A673 (cell line): ENCODE results near the gene GSKIP. TPM values are rescaled to one million over a fixed set of nuclear protein-coding genes. Genes with fewer than 3 reads are reported as not detected.

Source experiments
- BruUV-seq: library from RNA; stranded (reverse); fragments of 400-500 nt; replicated peaks from 2 replicates; lab custom pipeline; 2021; lab: Mats Ljungman, UMichigan
- CTCF ChIA-PET: fragments of 300-600 bp; sonication (Branson Sonifier 250); formaldehyde crosslinking; loops from one replicate; lab custom pipeline; 2022; ENCODE audit warnings: antibody characterized with exemption; lab: Charles Lee
- POLR2A ChIA-PET: fragments of 300-600 bp; sonication (Branson Sonifier 250); formaldehyde crosslinking; loops from one replicate; lab custom pipeline; 2022; ENCODE audit warnings: antibody characterized with exemption; ENCODE audit not compliant: low non-redundant PET; lab: Charles Lee
- DNase-seq: peaks from one replicate; pipeline ENCODE4 v3.0.0-alpha.2; 2015; ENCODE audit warnings: low spot score
- H3K27ac ChIP-seq: fragments of 200-600 bp; sonication (generic); 2 replicates; pipeline ENCODE4 v1.5.1; 2016; ENCODE audit warnings: mixed run types, low read depth, mild to moderate bottlenecking, mixed read lengths, antibody characterized with exemption, low read length; ENCODE audit not compliant: poor library complexity, severe bottlenecking
- H3K27me3 ChIP-seq: fragments of 200-600 bp; sonication (generic); replicated peaks from 2 replicates; pipeline ENCODE4 v1.6.1; 2017; ENCODE audit warnings: mixed run types, low read depth, mild to moderate bottlenecking, mixed read lengths, antibody characterized with exemption, low read length; ENCODE audit not compliant: insufficient read depth, poor library complexity
- H3K36me3 ChIP-seq: fragments of 200-600 bp; sonication (generic); 2 replicates; pipeline ENCODE4 v1.6.1; 2016; ENCODE audit warnings: mixed run types, mild to moderate bottlenecking, mixed read lengths, antibody characterized with exemption, low read length; ENCODE audit not compliant: insufficient read depth, poor library complexity, severe bottlenecking
- H3K4me1 ChIP-seq: fragments of 200-600 bp; sonication (generic); 2 replicates; pipeline ENCODE4 v1.6.1; 2017; ENCODE audit warnings: mixed run types, mild to moderate bottlenecking, mixed read lengths, antibody characterized with exemption, low read length; ENCODE audit not compliant: insufficient read depth, poor library complexity, severe bottlenecking
- H3K4me3 ChIP-seq: fragments of 200-600 bp; sonication (generic); 2 replicates; pipeline ENCODE4 v1.5.1; 2016; ENCODE audit warnings: low read depth, mixed run types, mild to moderate bottlenecking, mixed read lengths, low read length; ENCODE audit not compliant: poor library complexity, severe bottlenecking
- H3K9me3 ChIP-seq: fragments of 200-600 bp; sonication (generic); 2 replicates; pipeline ENCODE4 v1.6.1; 2016; ENCODE audit warnings: mixed run types, low read depth, mild to moderate bottlenecking, mixed read lengths, antibody characterized with exemption, low read length; ENCODE audit not compliant: poor library complexity, severe bottlenecking
- EZH2 ChIP-seq: fragments of 200-600 bp; sonication (generic); IDR thresholded peaks from 2 replicates; pipeline ENCODE4 v1.6.1; 2017; ENCODE audit warnings: borderline replicate concordance, low read depth, mild to moderate bottlenecking, mixed read lengths, antibody characterized with exemption, low read length; ENCODE audit not compliant: poor library complexity, severe bottlenecking
- intact Hi-C: fragments of 100-400 bp; cut with micrococcal nuclease; formaldehyde crosslinking; loops from one replicate; pipeline ENCODE4 v1.10.0; 2022; ENCODE audit not compliant: unreplicated experiment
- total RNA-seq: library from RNA; stranded (reverse); gene quantifications from 2 replicates; pipeline ENCODE4 v1.2.3, GENCODE V29; 2021
- TF ChIP-seq, protein P1 (sequence below): fragments of 300-800, 200-600 bp; sonication (generic); conservative IDR thresholded peaks from 2 replicates; pipeline ENCODE4 v1.5.1; 2017; ENCODE audit warnings: low read depth, mild to moderate bottlenecking, antibody characterized with exemption, low read length, moderate library complexity, mixed read lengths

The GSKIP gene
- total RNA-seq, 1 experiment from 2014 or later, result 21.3 TPM

DNA sequence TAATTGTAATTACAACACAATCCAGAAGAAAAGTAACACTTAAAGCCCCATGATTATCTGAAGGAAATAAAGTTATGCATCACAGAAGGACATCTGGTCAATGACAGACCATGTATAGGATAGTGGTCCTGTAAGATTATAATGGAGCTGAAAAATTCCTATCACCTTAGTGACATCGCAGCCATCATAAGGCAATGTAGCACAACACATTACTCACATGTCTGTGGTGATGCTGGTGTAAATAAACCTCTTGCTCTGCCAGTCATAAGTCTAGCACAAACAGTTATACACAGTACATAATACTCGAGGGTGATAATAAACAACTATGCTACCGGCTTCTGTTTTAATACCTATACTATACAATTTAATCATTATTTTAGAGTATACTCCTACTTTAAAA is 11.3 kb upstream of the GSKIP start:
- no TSS peak for BruUV-seq

DNA sequence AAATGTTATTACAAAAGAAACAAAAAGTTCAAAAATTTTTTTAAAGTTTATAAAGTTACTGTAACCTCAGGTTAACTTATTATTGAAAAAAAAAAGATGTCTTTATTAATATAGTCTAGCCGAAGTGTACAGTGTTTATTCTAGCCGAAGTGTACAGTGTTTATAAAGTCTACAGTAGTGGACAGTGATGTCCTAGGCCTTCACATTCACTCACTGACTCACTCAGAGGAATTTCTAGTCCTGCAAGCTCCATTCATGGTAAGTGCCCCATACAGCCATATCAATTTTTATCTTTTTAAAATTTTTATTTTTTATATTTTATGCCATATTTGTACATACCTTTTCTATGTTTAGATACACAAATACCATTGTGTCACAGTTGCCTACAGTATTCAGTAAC is 10.6 kb upstream of the GSKIP start:
- H3K4me1 ChIP-seq, result no peaks in the 10 kb centered on the region
- CTCF ChIA-PET, result no interaction called here
- TF ChIP-seq, protein P1, sequence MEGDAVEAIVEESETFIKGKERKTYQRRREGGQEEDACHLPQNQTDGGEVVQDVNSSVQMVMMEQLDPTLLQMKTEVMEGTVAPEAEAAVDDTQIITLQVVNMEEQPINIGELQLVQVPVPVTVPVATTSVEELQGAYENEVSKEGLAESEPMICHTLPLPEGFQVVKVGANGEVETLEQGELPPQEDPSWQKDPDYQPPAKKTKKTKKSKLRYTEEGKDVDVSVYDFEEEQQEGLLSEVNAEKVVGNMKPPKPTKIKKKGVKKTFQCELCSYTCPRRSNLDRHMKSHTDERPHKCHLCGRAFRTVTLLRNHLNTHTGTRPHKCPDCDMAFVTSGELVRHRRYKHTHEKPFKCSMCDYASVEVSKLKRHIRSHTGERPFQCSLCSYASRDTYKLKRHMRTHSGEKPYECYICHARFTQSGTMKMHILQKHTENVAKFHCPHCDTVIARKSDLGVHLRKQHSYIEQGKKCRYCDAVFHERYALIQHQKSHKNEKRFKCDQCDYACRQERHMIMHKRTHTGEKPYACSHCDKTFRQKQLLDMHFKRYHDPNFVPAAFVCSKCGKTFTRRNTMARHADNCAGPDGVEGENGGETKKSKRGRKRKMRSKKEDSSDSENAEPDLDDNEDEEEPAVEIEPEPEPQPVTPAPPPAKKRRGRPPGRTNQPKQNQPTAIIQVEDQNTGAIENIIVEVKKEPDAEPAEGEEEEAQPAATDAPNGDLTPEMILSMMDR, result no peak
- TF ChIP-seq EZH2, result no peak
- no peaks in the 10 kb centered on the region for H3K27me3 ChIP-seq
- H3K9me3 ChIP-seq, result no peaks in the 10 kb centered on the region
- BruUV-seq, result no TSS peak
- intact Hi-C loops, result no loop called here
- H3K36me3 ChIP-seq, result no peaks in the 10 kb centered on the region
- POLR2A ChIA-PET, result interaction anchor here (0.6 kb wide), 1 partner anchor 314 kb away, joined by 4 read pairs; no protein-coding TSS in a partner anchor
- H3K4me3 ChIP-seq, result no peak overlapping the region
- no peak overlapping the region for H3K27ac ChIP-seq
- no peak for DNase-seq

More for the DNA sequence above, 11.3 kb upstream of the GSKIP start:
- no peak for TF ChIP-seq EZH2
- TF ChIP-seq, protein P1, result no peak
- Histone ChIP-seq H3K36me3 (no peaks in the 10 kb centered on the region), H3K27ac (no peak overlapping the region), H3K27me3 (no peaks in the 10 kb centered on the region), H3K4me3 (no peak overlapping the region), H3K4me1 (no peaks in the 10 kb centered on the region), H3K9me3 (no peaks in the 10 kb centered on the region)
- no peak for DNase-seq
- ChIA-PET POLR2A (no interaction called here), CTCF (no interaction called here)
- intact Hi-C loops, result no loop called here

DNA sequence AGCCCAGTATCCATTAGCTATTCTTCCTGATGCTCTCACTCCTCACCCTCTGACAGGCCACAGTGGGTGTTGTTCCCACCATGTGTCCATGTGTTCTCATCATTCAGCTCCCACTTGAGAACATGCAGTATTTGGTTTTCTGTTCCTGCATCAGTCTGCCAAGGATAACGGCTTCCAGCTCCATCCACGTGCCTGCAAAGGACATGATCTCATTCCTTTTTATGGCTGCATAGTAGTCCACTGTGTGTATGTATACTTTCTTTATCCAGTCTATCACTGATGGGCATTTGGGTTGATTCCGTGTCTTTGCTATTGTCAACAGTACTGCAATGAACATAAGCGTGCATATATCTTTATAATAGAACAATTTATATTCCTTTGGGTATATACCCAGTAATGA is 9.1 kb upstream of the GSKIP start:
- TF ChIP-seq, protein P1, result no peak
- no peak for TF ChIP-seq EZH2
- POLR2A ChIA-PET, result no interaction called here

More for the DNA sequence above, 9.1 kb upstream of the GSKIP start:
- Histone ChIP-seq H3K4me1 (no peaks in the 10 kb centered on the region), H3K4me3 (no peak overlapping the region), H3K9me3 (no peaks in the 10 kb centered on the region), H3K27me3 (no peaks in the 10 kb centered on the region), H3K36me3 (no peaks in the 10 kb centered on the region), H3K27ac (no peak overlapping the region)
- no peak for DNase-seq
- CTCF ChIA-PET, result no interaction called here
- no TSS peak for BruUV-seq
- intact Hi-C loops, result no loop called here
